H9 (cell line): ENCODE results near the gene BASP1. TPM values are rescaled to one million over a fixed set of nuclear protein-coding genes. Genes with fewer than 3 reads are reported as not detected.

Experiments used
- DNase-seq: peaks from one replicate; pipeline ENCODE4 v3.0.0-alpha.2; 2017
- H2AFZ ChIP-seq: one replicate; pipeline ENCODE4 v1.6.1; 2013; ENCODE audit warnings: mild to moderate bottlenecking, low read length, control low read depth, moderate library complexity
- H2AK5ac ChIP-seq: 2 replicates; pipeline ENCODE4 v1.6.1; 2013; ENCODE audit warnings: low read length, control low read depth, mixed read lengths; ENCODE audit not compliant: insufficient read length
- H2BK120ac ChIP-seq: one replicate; pipeline ENCODE4 v1.6.1; 2013; ENCODE audit warnings: low read depth, mild to moderate bottlenecking, low read length, control low read depth, inconsistent platforms; ENCODE audit not compliant: poor library complexity, severe bottlenecking
- H2BK12ac ChIP-seq: 2 replicates; pipeline ENCODE4 v1.6.1; 2013; ENCODE audit warnings: low read length, control low read depth, mixed read lengths, low read depth; ENCODE audit not compliant: insufficient read length
- H2BK15ac ChIP-seq: 2 replicates; pipeline ENCODE4 v1.6.1; 2013; ENCODE audit warnings: low read depth, low read length, control low read depth
- H2BK20ac ChIP-seq: one replicate; pipeline ENCODE4 v1.6.1; 2013; ENCODE audit warnings: low read depth, mild to moderate bottlenecking, low read length, control low read depth, inconsistent platforms; ENCODE audit not compliant: poor library complexity, severe bottlenecking
- H2BK5ac ChIP-seq: 2 replicates; pipeline ENCODE4 v1.6.1; 2013; ENCODE audit warnings: low read length, control low read depth, mixed read lengths; ENCODE audit not compliant: insufficient read length
- H3K14ac ChIP-seq: 2 replicates; pipeline ENCODE4 v1.6.1; 2013; ENCODE audit warnings: low read length, control low read depth; ENCODE audit not compliant: insufficient read depth
- H3K18ac ChIP-seq: 2 replicates; pipeline ENCODE4 v1.6.1; 2013; ENCODE audit warnings: low read depth, mild to moderate bottlenecking, mixed read lengths, low read length, control low read depth; ENCODE audit not compliant: insufficient read length
- H3K23ac ChIP-seq: 2 replicates; pipeline ENCODE4 v1.6.1; 2013; ENCODE audit warnings: low read length, control low read depth, mixed read lengths, low read depth; ENCODE audit not compliant: insufficient read length
- H3K23me2 ChIP-seq: 2 replicates; pipeline ENCODE4 v1.6.1; 2013; ENCODE audit warnings: low read depth, mild to moderate bottlenecking, mixed read lengths, low read length, control low read depth; ENCODE audit not compliant: insufficient read length, poor library complexity, severe bottlenecking
- H3K27ac ChIP-seq: 2 replicates; pipeline ENCODE4 v1.5.1; 2013; ENCODE audit warnings: low read length, control low read depth, mixed read lengths, low read depth; ENCODE audit not compliant: insufficient read length
- H3K27me3 ChIP-seq: 2 replicates; pipeline ENCODE4 v1.6.1; 2013; ENCODE audit warnings: low read length, control low read depth, inconsistent platforms; ENCODE audit not compliant: insufficient read depth
- H3K4ac ChIP-seq: 2 replicates; pipeline ENCODE4 v1.6.1; 2013; ENCODE audit warnings: low read depth, mild to moderate bottlenecking, control low read depth, inconsistent platforms, low read length, moderate library complexity
- H3K4me1 ChIP-seq: 2 replicates; pipeline ENCODE4 v1.6.1; 2013; ENCODE audit warnings: low read length, control low read depth, inconsistent platforms; ENCODE audit not compliant: insufficient read depth
- H3K4me2 ChIP-seq: 2 replicates; pipeline ENCODE4 v1.6.1; 2013; ENCODE audit warnings: low read length, control low read depth, mixed read lengths; ENCODE audit not compliant: insufficient read length, insufficient read depth
- H3K56ac ChIP-seq: 2 replicates; pipeline ENCODE4 v1.6.1; 2013; ENCODE audit warnings: low read depth, mild to moderate bottlenecking, mixed read lengths, low read length, control low read depth; ENCODE audit not compliant: insufficient read length
- H3K79me1 ChIP-seq: 2 replicates; pipeline ENCODE4 v1.6.1; 2013; ENCODE audit warnings: low read depth, mild to moderate bottlenecking, moderate library complexity, low read length, control low read depth, inconsistent platforms; ENCODE audit not compliant: insufficient read depth, poor library complexity, severe bottlenecking
- H3K79me2 ChIP-seq: 2 replicates; pipeline ENCODE4 v1.6.1; 2013; ENCODE audit warnings: low read length, control low read depth, inconsistent platforms; ENCODE audit not compliant: insufficient read depth
- H3K9ac ChIP-seq: 2 replicates; pipeline ENCODE4 v1.6.1; 2013; ENCODE audit warnings: low read length, control low read depth, mixed read lengths; ENCODE audit not compliant: insufficient read length; ENCODE audit errors: extremely low read depth
- H3K9me3 ChIP-seq: one replicate; pipeline ENCODE4 v1.6.1; 2013; ENCODE audit warnings: low read depth, low read length, inconsistent platforms; ENCODE audit not compliant: control insufficient read depth
- H3T11ph ChIP-seq: one replicate; pipeline ENCODE4 v1.6.1; 2013; ENCODE audit warnings: mild to moderate bottlenecking, low read length, control low read depth, inconsistent platforms
- H4K20me1 ChIP-seq: one replicate; pipeline ENCODE4 v1.6.1; 2013; ENCODE audit not compliant: control insufficient read depth, insufficient read length, insufficient read depth
- H4K5ac ChIP-seq: 2 replicates; pipeline ENCODE4 v1.6.1; 2013; ENCODE audit warnings: low read depth, mild to moderate bottlenecking, mixed read lengths, low read length, control low read depth; ENCODE audit not compliant: insufficient read length
- H4K8ac ChIP-seq: replicated peaks from 2 replicates; pipeline ENCODE4 v1.6.1; 2013; ENCODE audit warnings: low read length, control low read depth, mixed read lengths, low read depth; ENCODE audit not compliant: insufficient read length
- H4K91ac ChIP-seq: 2 replicates; pipeline ENCODE4 v1.6.1; 2013; ENCODE audit warnings: low read depth, mild to moderate bottlenecking, moderate library complexity, mixed read lengths, low read length, control low read depth; ENCODE audit not compliant: insufficient read length
- H3K27ac Mint-ChIP-seq, 3 experiments: 2 replicates in 2 of 3; 3 replicates in 1 of 3; pipeline ENCODE4 v1.8.0; 2020 to 2021; ENCODE audit warnings: mixed read lengths in 3 of 3, mild to moderate bottlenecking in 1 of 3, moderate library complexity in 1 of 3
- H3K27me3 Mint-ChIP-seq: 2 replicates; pipeline ENCODE4 v1.8.0; 2021; ENCODE audit warnings: low read depth, mild to moderate bottlenecking, moderate library complexity, mixed read lengths
- H3K36me3 Mint-ChIP-seq, 3 experiments: 2 replicates in 2 of 3; 3 replicates in 1 of 3; pipeline ENCODE4 v1.8.0; 2020 to 2021; ENCODE audit warnings: low read depth in 3 of 3, mixed read lengths in 3 of 3; ENCODE audit not compliant: insufficient read depth in 1 of 3
- H3K4me1 Mint-ChIP-seq, 2 experiments: 2 replicates each; pipeline ENCODE4 v1.8.0; 2020; ENCODE audit warnings: mixed read lengths in 2 of 2
- H3K4me3 Mint-ChIP-seq, 2 experiments: 2 replicates in 1 of 2; 3 replicates in 1 of 2; pipeline ENCODE4 v1.8.0; 2020 to 2021; ENCODE audit warnings: mild to moderate bottlenecking in 2 of 2, mixed read lengths in 2 of 2, moderate library complexity in 1 of 2
- H3K9me3 Mint-ChIP-seq, 2 experiments: 2 replicates in 1 of 2; 3 replicates in 1 of 2; pipeline ENCODE4 v1.8.0; 2020; ENCODE audit warnings: mild to moderate bottlenecking in 2 of 2, mixed read lengths in 2 of 2, moderate library complexity in 1 of 2
- CTCF ChIP-seq: fragments of 200-600 bp; sonication (generic); conservative IDR thresholded peaks from 3 replicates; pipeline ENCODE4 v1.8.0; 2021; ENCODE audit warnings: antibody characterized with exemption, mild to moderate bottlenecking
- WGBS: extraction: QIAGEN DNeasy Blood & Tissue Kit; methylation state at CpG from one replicate; pipeline ENCODE4 v1.1.7; 2013; ENCODE audit warnings: missing lambda C conversion rate, low lambda C conversion rate, mixed read lengths; ENCODE audit not compliant: insufficient read length; ENCODE audit errors: extremely low coverage; 5-methylcytosine and 5-hydroxymethylcytosine counted together
- total RNA-seq: library from RNA; stranded (reverse); gene quantifications from 2 replicates; pipeline ENCODE4 v1.2.1, GENCODE V29; 2021

BASP1 gene
- total RNA-seq, 1 experiment from 2014 or later: 180 TPM

GRCh38 chr5:17283121-17283415 lies 65.6 kb downstream of the BASP1 start:
- no peak overlapping the region for H3K4ac ChIP-seq
- Mint-ChIP-seq H3K27ac (peak overlapping the region in 2 of 3 experiments; percentile 80 to 92; a peak in 2 of 7 replicates), H3K27me3 (no peaks in the 10 kb centered on the region), H3K4me3 (no peak overlapping the region), H3K9me3 (peaks cover 6 to 8% of the 10 kb centered on the region in 2 experiments), H3K4me1 (peaks cover 25 to 26% of the 10 kb centered on the region in 2 experiments), H3K36me3 (peaks cover 0 to 8% (median 4%) of the 10 kb centered on the region in 3 experiments; a peak in 6 of 7 replicates)
- no peak overlapping the region for H2BK5ac ChIP-seq
- no peak overlapping the region for H4K8ac ChIP-seq
- no peak overlapping the region for H4K5ac ChIP-seq
- H3K14ac ChIP-seq: no peak overlapping the region
- H3K79me2 ChIP-seq: no peaks in the 10 kb centered on the region
- no peak overlapping the region for H3K4me2 ChIP-seq
- no peak overlapping the region for H3K23ac ChIP-seq
- no peak overlapping the region for H3K9ac ChIP-seq
- H3K4me1 ChIP-seq: peaks cover 4% of the 10 kb centered on the region; the same call in 1 of the 2 replicates
- H2BK12ac ChIP-seq: no peak overlapping the region
- no peak for DNase-seq
- H3K9me3 ChIP-seq: no peaks in the 10 kb centered on the region
- H2BK20ac ChIP-seq: no peak overlapping the region
- no peaks in the 10 kb centered on the region for H4K20me1 ChIP-seq
- no peak overlapping the region for H3K56ac ChIP-seq
- no peak overlapping the region for H2BK120ac ChIP-seq
- H2AFZ ChIP-seq: no peak overlapping the region
- H2AK5ac ChIP-seq: no peak overlapping the region
- no peak for TF ChIP-seq CTCF
- no peak overlapping the region for H3K27ac ChIP-seq
- no CpG with 5 or more reads among the region's 2 CpGs for WGBS
- H3K27me3 ChIP-seq: no peaks in the 10 kb centered on the region
- H3K18ac ChIP-seq: no peak overlapping the region
- H2BK15ac ChIP-seq: no peak overlapping the region
- no peaks in the 10 kb centered on the region for H3K79me1 ChIP-seq
- H3T11ph ChIP-seq: no peak overlapping the region
- H3K23me2 ChIP-seq: no peaks in the 10 kb centered on the region
- no peak overlapping the region for H4K91ac ChIP-seq
